GM13977 (cell line): ENCODE data around the gene HOXD9.
A peak's percentile ranks its signal among the peaks of the same experiment; 100 is the strongest.

Experiments used
- DNase-seq: peaks from one replicate; pipeline ENCODE4 v3.0.0; 2012; ENCODE audit warnings: low spot score
- CTCF ChIP-seq: IDR thresholded peaks from 2 replicates; pipeline ENCODE4 v1.5.1; 2012; ENCODE audit warnings: mild to moderate bottlenecking, control low read depth; ENCODE audit not compliant: insufficient read depth; ENCODE audit errors: extremely low read depth, missing control alignments
- in situ Hi-C: fragments of 300-500 bp; cut with MboI; formaldehyde crosslinking; loops from one replicate; pipeline ENCODE4 v1.12.0; 2022; ENCODE audit warnings: low sequenced_read_pairs, low pct_unique_long_range_greater_than_20kb, mixed read lengths, inconsistent platforms; ENCODE audit not compliant: unreplicated experiment

HOXD9 gene

GRCh38 chr2:176137906-176138305, 15.4 kb downstream of the HOXD9 start:
- in situ Hi-C loops, result loop anchor here (5.0 kb wide), 1 partner anchor 499 kb away; no protein-coding TSS in a partner anchor
- TF ChIP-seq CTCF, result no peak
- DNase-seq, result no peak

- no peak for TF ChIP-seq CTCF
- in situ Hi-C loops, result loop anchor here (5.0 kb wide), 1 partner anchor 499 kb away; no protein-coding TSS in a partner anchor
- no peak for DNase-seq
Observed at GRCh38 chr2:176138526-176138922, 16.0 kb downstream of the HOXD9 start.

GRCh38 chr2:176138923-176139660, 16.6 kb downstream of the HOXD9 start:
- in situ Hi-C loops, result loop anchor here (5.0 kb wide), 1 partner anchor 498 kb away; no protein-coding TSS in a partner anchor
- TF ChIP-seq CTCF, result no peak
- no peak for DNase-seq

GRCh38 chr2:176139661-176140512, 17.4 kb downstream of the HOXD9 start:
- in situ Hi-C loops, result loop anchor here (5.0 to 10.0 kb wide), 2 partner anchors 315 to 497 kb away; no protein-coding TSS in a partner anchor
- DNase-seq, result no peak
- no peak for TF ChIP-seq CTCF

GRCh38 chr2:176140513-176141317, 18.2 kb downstream of the HOXD9 start:
- in situ Hi-C loops, result loop anchor here (10.0 kb wide), 1 partner anchor 314 kb away; no protein-coding TSS in a partner anchor
- DNase-seq, result peak; percentile 95
- TF ChIP-seq CTCF, result peak; percentile 99

GRCh38 chr2:176142281-176142680, 19.8 kb downstream of the HOXD9 start:
- in situ Hi-C loops, result loop anchor here (10.0 kb wide), 1 partner anchor 313 kb away; no protein-coding TSS in a partner anchor
- DNase-seq, result no peak
- TF ChIP-seq CTCF, result no peak
